IPS-NIHi11 (cell line): ENCODE data around the gene STK33.

Experiments used
- DNase-seq: peaks from one replicate; pipeline ENCODE4 v3.0.0; 2012; ENCODE audit warnings: mixed read lengths, low spot score

STK33 gene

DNA sequence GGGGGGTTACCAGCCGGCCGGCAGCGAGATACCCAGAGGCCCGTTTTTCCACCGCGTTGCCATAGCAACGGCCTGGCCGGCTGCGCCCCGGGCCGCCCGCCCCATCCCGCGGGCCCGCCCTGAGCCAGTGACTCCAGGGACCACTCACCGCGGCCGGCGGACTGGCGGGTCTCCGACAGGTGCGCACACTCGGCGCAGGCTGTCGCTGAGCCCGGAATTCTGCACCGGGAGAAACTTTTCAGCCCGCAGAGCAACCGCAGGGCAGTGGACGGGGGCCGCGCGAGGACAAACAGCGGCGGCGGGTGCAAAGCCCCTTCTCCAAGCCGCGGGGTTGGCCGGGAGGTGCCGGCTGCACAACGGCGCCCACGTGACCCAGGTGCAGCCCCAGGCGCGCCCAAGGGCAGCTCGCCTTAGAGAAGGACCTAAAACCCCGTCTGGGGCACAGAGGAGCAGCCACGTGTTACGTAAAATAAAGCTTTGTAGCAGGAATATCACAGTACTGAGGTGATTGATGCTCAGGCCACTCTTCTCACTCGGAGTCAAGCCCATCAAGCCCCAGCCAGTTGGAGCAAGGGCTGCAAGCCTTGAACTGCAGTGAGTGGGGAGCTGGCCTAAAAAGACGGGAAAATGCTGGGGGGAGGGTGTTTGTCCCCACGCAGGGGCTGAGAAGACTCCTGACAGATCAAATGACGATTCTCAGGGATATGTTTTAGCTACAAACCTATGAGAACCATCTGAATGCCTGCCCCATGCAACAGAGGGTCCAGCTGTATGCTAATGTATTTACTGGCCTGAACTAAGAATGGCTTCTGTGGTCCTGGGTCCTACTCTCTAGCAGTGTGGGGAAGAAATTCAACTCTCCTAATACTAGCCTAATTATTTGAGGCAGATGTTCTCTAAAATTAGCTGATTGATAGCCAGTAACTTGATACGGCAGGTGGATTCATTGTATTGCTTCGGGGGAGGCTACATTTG, at the start of gene STK33:
Gene STK33, minus strand, starts transcription at position 294 of the 975 bp plus-strand sequence. CDS start 119,323 bp downstream, outside the sequence.
- DNase-seq = peak; percentile 93

DNA sequence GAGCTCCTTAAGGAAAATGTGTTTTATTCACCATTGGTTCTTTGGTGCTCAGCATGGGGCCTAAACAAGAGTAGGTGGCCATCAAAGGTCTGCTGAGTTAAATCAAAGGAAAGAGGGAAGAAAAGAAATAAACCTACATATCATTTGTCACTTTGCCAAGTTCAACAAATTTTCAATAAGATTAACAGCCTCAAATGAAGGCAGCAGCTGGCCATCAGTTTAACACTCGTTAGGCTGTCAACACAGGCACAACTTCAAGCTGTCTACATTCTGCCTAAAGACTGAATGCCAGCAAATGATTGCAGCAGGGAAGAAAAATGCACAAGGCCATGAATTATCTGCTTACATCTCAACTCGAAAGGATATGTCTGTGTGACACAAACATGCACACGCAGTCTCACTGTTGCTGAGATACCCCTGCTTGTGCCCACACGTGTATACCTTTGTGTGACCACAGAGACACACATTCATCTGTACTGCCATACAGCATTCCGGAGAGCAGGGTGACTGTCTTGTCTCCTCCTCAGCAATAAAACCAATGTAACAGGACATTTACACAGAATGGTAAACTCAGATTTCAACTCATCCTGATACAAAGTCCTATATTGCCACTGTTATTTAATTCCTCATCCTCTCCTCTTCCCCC, 48.3 kb upstream of the STK33 start:
- DNase-seq = no peak

DNA sequence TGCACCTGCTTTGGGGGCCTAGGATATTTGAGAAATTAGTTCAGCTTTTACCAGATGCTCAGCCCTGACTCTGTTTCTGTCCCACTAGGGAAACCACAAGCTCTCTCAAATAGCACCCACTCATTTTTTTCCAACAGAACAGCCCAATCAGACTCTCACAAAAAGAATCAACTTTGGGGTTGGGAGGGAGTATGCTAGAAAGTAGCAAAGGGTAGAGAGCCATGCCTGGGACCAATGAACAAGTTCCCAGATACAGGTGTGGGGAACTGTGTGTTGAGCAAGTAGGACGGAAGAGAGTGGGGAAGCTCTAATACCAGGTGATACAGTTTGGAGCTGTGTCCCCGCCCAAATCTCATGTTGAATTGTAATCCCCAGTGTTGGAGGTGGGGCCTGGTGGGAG, 47.3 kb upstream of the STK33 start:
- DNase-seq = no peak

DNA sequence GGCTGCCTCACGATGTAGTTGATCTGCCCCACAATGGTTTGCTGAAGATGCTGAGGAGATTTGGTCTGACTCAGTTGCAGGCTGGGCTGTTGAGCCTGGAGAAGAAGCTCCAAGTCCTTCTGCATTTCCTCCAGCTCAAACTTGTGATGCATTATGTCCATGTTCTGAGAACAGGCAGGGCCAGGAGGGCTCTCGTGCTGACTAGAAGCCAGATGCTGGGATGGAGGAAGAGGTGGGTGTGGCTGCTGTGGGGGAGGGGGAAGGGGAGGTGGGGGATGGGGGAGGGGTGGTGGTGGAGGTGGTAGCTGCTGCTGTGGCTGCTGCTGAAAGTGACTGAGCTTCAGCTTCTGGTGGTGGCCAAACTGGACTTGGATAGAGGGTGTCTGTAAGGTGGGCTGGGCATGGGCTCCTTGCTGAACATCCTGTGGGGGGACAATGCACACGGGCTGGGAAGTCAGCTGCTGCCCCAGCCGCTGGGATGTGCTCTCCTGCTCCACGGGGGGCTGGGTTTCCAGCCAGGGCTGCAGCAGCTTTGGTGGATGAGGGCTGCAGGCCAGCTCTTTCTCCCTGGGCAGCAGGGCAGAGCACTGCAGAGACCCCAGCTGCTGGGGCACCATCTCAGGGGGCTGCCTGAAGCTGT, 46.4 kb upstream of the STK33 start:
- DNase-seq = peak; percentile 67

DNA sequence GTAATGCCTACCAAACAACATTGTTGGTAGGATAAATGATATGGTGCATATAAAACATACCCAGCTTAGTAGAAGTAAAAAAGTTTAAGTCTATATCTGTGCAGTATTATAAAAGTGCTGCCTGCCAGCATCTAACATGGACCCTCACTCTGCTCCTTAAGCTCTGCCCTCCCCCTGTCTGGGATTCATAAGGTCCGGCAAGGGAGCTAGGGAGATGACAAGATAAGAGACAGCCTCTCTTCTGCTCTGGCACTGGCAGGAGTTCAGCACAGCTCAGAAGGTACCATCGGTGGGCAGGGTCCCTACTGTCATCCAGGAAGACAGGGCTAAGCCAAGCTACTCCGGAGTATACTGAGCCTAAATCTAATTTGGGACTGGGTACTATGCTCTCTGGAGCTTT, 45.6 kb upstream of the STK33 start:
- no peak for DNase-seq

DNA sequence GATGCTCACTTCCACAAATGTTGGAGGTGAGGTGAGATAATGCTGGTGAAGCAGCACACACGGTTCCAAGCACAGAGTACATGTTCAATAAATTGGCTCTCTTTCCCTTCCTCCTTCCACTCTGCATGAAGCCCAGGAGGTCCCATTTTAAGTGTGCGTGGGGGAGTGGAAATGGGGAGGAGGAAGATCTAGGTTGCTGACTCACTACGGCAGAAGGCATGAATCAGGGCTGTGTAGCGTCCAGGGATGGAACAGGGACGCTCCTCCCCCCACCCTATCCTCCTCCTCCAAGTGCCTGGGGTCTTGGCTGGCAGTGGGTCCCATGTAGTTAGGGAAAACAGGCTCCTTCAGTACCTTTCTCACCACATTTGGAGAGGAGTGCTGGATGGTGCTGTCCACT, 44.3 kb upstream of the STK33 start:
- no peak for DNase-seq

DNA sequence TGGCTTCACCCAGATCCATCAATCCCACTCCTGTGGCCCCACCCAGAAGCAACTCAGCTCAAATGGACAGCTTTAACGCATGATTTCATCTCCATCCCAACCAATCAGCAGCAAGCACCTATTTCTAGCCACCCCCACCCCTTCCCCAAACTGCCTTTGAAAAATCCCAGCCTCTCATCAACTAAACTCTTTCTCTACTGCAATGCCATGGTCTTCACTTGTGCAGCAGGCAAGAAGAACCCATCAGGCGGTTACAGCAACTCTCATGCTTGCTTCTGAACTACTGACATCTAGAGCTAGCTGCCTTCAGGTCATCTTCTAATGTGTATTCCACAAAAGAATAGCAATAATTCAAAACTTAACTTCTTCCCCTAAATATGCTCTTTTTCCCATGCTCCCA, 42.1 kb upstream of the STK33 start:
- no peak for DNase-seq

DNA sequence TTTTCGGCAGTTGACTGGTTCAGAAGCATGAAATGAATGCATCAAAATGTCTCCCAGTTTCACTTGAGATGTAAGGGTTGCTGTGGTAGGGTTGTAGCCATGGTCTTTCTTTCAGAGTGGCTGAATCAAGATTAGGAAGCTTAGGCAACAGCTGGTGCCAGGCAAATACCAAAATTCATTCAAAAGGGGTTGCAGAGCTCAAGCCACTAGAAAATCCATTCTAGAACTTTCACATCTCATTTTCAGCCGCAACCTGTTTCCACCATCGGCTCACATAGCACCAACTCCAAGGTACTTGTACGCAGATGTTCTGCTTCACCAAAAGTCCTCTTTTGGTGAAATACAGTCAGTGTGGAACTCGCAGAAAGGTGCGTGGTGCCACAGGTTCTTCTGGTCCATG, 40.5 kb upstream of the STK33 start:
- DNase-seq = no peak

DNA sequence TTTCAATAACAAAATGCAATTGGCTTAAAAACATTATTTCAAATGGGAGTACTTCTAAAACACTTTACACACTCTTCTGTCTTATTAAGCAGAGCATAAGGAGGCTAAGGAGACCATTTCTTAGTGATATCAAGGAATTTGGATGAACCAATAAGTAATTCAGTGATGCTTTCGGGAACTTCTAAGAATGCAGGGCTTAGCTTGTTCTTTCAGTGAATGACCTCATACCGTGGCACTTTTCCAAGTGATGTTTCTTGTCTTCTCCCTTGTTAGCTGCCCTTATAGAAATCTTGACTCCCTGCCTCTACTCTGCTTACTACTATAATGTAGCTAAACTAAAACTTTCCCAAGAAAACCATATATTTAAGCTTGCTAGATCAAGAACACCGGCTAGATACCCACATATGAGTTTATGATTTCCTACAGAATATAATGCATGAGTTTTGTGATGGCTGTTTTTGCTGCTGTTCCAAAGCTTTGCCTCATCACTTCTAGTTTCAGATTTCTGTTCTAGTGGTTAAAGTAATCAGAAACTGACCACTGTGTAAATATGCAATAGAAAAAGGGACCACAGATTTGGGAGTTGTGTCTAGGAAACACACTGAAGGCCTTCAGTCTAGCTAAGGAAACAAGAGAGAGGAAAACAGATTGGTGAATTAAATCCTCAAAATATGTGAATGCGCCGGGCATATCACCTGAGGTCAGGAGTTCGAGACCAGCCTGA, 37.5 kb upstream of the STK33 start:
- no peak for DNase-seq

DNA sequence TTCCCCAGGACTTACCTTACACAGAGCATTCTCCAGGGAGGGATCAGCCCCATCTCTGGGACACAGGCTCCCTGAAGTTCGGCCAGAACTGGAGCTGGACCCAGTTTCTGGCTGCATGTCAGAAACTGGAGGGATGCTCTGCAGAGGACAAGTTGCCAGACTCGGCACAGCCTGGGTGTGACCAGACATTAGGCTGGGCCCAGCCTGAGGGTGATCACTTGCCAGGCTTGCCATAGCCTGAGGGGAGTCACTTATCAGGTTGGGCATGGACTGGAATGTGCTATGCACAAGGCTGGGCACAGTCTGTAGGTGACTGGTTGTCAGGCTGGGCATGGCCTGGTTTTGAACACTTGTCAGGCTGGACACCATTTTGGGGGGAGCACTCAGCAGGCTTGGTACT, 30.7 kb upstream of the STK33 start:
- no peak for DNase-seq

DNA sequence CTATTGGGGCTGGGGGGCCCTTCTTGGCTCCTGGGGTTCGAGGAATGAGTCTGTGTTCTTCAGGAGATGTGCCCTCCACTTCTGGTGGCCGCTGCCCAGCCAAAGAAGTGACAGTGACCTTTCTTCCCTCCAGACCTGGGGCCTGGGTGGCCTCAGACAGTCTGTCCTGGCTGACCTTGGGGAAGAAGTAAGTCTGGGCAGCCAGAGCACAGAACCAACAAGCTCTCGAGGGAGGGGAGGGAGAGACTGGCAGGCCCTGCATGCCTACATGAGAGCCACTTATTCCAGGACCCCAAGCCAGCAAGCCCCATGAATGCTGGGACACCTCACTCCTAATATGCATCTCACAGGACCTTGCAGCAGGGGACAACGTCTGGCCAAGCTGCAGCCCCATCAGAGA, 27.1 kb upstream of the STK33 start:
- DNase-seq = no peak

DNA sequence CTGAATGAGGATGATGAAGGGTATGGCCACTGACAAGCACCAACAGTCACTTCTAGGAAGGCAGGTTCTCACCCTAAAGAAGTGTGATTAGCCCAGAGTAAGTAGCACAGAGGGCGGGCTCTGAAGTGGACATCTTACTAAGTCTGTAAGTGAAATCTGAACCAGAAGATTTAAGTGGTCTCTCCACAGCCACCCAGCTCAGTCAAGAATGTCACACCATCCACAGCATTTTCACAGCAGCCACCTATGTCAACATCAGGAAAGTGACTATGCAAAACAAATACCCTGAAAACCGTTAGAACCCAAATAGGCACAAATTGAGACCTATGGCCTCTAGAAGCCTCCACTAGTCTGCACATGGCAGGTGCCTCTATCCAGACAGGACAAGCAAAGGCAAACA, 23.0 kb upstream of the STK33 start:
- DNase-seq = no peak

DNA sequence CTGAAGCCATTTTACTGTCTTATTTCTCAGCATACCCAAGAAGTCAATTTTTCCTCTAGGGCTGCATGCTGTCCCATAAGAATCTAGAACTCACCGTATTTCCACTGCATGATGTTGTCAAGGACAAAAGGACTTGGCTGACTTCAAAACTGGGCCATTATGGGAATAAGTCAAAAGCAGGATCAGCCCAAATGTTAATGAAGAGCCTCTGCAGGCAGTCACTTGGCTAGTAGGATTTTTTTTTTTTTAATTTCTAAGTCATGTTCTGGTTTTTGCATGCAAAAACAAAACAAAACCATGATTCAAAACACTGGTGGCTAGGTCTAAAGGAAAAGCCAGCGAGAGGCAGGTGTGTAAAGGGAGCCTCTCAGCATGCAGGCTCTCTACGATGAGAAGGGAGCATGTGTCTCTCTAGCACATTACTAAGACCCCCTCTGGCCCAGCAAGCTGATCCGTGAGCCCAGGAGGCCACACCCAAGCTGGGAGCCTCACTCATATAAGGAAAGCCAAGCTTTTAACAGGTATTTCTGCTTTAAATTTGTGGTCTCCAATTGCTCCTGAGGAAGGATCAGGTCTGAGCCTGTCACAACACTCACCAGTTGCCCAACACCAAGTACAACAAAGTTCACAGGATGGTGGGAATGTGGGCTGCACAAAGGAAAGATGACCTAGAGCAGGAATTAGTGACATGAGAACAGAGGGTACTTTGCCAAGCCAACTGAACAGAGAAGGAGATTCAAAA, 21.4 kb upstream of the STK33 start:
- no peak for DNase-seq

DNA sequence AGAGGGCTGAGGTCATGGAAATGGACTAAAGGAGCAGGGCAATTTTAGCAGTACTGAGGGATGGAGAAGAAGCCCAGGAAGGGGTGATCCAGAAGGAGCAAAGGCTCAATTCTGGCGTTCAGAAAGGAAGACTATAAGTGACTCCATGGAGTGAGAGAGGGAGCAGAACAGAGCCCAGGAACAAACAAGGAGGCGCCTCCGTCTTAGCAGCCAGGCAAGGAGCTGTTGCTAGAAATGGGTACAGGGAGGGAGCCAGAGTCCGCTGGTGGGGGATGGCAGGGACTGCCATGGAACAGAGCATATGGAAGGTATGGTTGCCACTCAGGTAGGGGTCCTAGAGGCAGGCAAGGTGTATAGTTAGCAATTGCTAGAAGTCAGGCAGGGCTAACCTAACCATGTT, 20.5 kb upstream of the STK33 start:
- DNase-seq = no peak

DNA sequence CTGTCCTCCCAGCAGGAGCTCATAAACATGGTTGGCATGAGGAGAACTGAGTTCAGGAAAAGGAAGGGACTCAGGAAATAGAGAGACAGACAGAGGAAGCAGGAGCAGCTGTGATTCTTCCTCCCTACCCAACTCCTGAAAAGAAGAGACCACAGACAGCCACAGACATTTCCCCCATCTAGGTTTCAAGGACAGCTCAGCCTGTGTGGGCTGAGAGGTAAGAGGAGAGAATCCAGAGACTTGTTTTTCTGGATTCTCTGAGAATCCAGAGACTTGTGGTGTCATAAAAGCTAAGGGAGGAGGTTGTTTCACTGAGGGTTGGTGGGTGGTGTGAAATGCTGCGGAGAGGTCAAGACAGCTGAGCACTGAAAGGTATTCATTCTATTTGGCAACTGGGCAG, 19.0 kb upstream of the STK33 start:
- no peak for DNase-seq

DNA sequence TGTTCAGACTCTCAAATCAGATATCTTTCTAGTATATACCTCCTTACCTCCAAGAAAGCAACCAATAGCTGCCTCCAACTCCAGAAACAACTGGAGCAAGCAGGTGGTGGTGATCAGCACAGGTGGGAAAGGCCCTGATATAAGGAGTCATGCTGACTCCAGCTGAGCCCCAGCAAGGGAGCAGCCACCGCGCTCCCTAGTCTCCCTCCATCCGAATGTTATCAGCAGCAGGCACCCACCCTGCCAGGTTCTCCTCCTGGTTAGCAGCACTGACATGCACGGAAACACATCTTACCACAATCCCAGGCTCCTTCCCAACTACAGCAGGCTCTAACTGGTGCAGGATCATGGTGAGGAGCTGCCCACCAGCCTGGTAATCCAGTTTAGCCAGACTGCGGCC, 18.5 kb upstream of the STK33 start:
- DNase-seq = no peak

DNA sequence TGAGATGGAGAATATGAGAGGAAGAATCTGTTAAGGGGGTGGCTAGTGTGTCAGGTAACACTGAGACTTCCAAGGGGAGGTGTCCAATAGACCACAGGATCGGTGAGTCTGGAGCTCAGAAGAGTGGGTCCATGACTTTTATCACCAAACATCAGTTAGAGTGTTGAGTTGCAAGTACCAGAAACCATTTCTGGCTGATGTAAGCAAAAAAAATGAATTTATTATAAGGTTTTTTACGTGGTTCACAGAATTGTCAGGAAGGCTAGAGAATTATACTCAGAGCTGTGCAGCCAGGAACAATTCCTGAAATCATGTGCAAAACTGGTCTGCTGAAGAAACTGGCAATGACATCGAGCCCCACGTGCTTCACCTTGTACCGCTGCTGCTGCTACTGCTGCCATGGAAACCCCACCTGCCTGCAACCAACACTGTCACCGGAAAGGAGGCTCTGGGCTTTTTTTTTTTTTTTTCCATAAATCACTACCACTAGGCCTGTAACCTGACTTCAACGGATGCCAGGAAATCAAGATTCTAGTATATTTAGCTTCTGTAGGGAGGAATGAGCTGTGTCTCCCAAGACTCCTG, 16.6 kb upstream of the STK33 start:
- DNase-seq = peak; percentile 51

DNA sequence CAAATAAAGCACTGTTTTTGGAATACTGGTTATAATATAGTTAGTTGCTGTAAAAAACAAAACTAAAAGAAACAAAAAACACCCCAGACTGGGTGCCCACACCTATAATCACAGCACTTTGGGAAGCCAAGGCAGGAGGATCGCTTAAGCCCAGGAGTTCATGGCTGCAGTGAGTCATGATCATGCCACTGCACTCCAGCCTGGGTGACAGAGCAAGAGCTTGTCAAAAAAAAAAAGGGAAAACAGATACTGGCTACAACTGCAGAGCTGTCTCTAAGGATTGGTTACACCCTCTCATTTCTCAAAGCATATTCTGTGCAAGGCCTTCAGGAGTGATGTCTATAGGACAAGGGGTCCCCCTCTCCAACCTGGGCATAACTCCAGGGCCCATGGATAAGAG, 14.6 kb upstream of the STK33 start:
- no peak for DNase-seq

DNA sequence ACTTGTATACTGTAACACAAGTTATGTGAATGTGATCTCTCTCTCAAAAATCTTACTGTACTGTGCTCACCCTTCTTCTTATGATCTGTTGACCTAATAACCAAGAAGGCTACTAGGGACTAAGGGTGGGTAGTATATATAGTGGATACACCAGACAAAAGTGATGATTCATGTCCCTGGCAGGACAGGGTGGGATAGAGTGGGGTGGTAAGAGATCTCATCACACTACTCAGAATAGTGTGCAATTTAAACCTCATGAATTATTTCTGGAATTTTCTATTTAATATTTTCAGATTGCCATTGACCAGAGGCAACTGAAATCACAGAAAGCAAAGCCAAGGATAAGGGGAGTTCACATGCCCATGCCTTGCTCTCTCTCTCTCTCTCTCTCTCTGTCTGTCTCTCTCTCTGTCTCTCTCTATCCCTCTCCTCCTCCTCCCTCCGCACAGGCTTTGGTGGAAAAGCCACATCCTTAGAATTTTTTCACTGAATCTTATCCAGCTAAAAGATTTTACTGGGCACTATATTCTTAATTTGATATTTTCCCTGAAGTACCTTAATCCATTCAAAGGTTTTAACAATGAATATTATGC, 12.0 kb upstream of the STK33 start:
- no peak for DNase-seq

DNA sequence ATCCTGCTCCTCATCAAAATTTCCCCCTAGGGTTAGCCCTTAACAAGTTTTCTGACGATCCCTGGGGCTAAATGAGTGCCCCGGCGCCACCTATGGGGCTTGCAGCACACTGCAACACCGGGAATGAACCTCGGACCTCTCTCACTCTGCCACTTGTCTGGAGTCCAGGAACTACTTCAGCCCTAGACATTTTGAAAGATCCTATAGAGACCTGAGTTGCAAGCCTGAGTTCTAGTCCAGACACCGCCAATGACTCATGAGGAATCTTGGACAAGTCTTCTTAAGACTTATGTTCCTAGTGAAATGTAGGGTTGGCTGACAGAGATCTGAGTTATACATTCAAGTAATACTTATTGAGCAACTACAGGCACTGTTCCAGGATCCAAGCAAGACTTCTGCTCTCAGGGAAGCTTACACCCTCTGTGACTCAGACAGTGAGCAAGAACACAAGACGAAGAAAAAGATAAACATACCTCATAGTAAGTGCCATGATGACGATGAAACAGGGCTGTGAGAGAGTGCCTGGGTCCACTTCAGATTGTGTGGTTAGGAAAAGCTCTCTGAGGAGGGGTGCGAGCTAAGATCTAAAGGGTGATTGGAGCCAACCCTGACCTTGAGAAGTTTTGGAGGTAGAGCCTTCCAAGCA, 10.2 kb upstream of the STK33 start:
- peak; percentile 68 for DNase-seq
